B cell (primary cell): ENCODE results near the gene CADPS. TPM values are rescaled to one million over a fixed set of nuclear protein-coding genes. Genes with fewer than 3 reads are reported as not detected.

Source experiments
- ATAC-seq: fragments of 200-7000 bp; cut with Tn5 transposase; one replicate; pipeline ENCODE4 v1.10.0; 2021; ENCODE audit warnings: low read depth, mild to moderate bottlenecking, moderate number of reproducible peaks, moderate library complexity
- CTCF ChIA-PET: fragments of 350-600 bp; sonication (Branson Sonifier 250); formaldehyde crosslinking; loops from one replicate; lab custom pipeline; 2021; ENCODE audit warnings: antibody characterized with exemption, inconsistent platforms; lab: Charles Lee
- POLR2A ChIA-PET: fragments of 350-600 bp; sonication (Branson Sonifier 250); formaldehyde crosslinking; loops from one replicate; lab custom pipeline; 2021; ENCODE audit warnings: antibody characterized with exemption; lab: Charles Lee
- DNase-seq: peaks from one replicate; pipeline ENCODE4 v3.0.0; 2013
- H2AFZ ChIP-seq: 2 replicates; pipeline ENCODE4 v1.6.1; 2012; ENCODE audit warnings: mild to moderate bottlenecking, low read depth, low read length; ENCODE audit not compliant: insufficient read depth, poor library complexity, severe bottlenecking
- H3K27ac ChIP-seq, 2 donors: 1 replicate in 1 of 2; 2 replicates in 1 of 2; pipeline ENCODE4 v1.5.1; 2012 to 2013; ENCODE audit warnings: low read length in 2 of 2, mild to moderate bottlenecking in 2 of 2, moderate library complexity in 1 of 2
- H3K27me3 ChIP-seq, 4 experiments: fragments of 200-600 bp in 1 of 4; sonication (generic) in 1 of 4; replicated peaks in 1 of 4; 1 replicate in 2 of 4; 2 replicates in 2 of 4; pipeline versions ENCODE4 v1.6.1 to v1.7.0; 2013 to 2016; ENCODE audit warnings: low read length in 3 of 4, mild to moderate bottlenecking in 2 of 4, mixed read lengths in 1 of 4, moderate library complexity in 1 of 4; ENCODE audit not compliant: insufficient read depth in 4 of 4, control insufficient read depth in 3 of 4; ENCODE audit errors: control extremely low read depth in 1 of 4
- H3K36me3 ChIP-seq, 2 experiments: replicated peaks in 1 of 2; 1 replicate in 1 of 2; 2 replicates in 1 of 2; pipeline versions ENCODE4 v1.6.1 to v1.7.1; 2013; ENCODE audit warnings: low read length in 1 of 2; ENCODE audit not compliant: insufficient read depth in 2 of 2, control insufficient read depth in 1 of 2; ENCODE audit errors: control extremely low read depth in 1 of 2, extremely low read depth in 1 of 2
- H3K4me1 ChIP-seq, 2 donors: fragments of 200-600 bp in 1 of 2; sonication (generic) in 1 of 2; 1 replicate in 1 of 2; 2 replicates in 1 of 2; pipeline versions ENCODE4 v1.5.1 to v1.6.1; 2013 to 2017; ENCODE audit warnings: low read length in 2 of 2; ENCODE audit not compliant: control insufficient read depth in 2 of 2, insufficient read depth in 2 of 2
- H3K4me2 ChIP-seq: replicated peaks from 2 replicates; pipeline ENCODE3; 2012; ENCODE audit warnings: mild to moderate bottlenecking, low read depth, low read length; ENCODE audit not compliant: poor library complexity, severe bottlenecking
- H3K4me3 ChIP-seq, 5 experiments: fragments of 200-600 bp in 1 of 5; sonication (generic) in 1 of 5; 1 replicate in 3 of 5; 2 replicates in 2 of 5; pipeline versions ENCODE4 v1.5.1 to v1.7.0; 2011 to 2016; ENCODE audit warnings: low read length in 4 of 5, mild to moderate bottlenecking in 4 of 5, low read depth in 2 of 5, control low read depth in 1 of 5, moderate library complexity in 1 of 5; ENCODE audit not compliant: insufficient read depth in 1 of 5; ENCODE audit errors: control extremely low read depth in 1 of 5, extremely low read depth in 1 of 5
- H3K79me2 ChIP-seq: fragments of 200-600 bp; sonication (generic); one replicate; pipeline ENCODE4 v1.6.0; 2016; ENCODE audit warnings: low read length; ENCODE audit not compliant: control insufficient read depth, insufficient read depth
- H3K9ac ChIP-seq: fragments of 200-600 bp; sonication (generic); 2 replicates; pipeline ENCODE4 v1.6.1; 2017; ENCODE audit warnings: mild to moderate bottlenecking, low read length, moderate library complexity
- H3K9me3 ChIP-seq, 3 donors: one replicate each; pipeline versions ENCODE4 v1.6.1 to v1.7.1; 2013; ENCODE audit warnings: low read length in 2 of 3; ENCODE audit not compliant: control insufficient read depth in 2 of 3, insufficient read depth in 1 of 3; ENCODE audit errors: control extremely low read depth in 1 of 3
- H4K20me1 ChIP-seq: 2 replicates; pipeline ENCODE4 v1.6.0; 2012; ENCODE audit warnings: mild to moderate bottlenecking, low read length; ENCODE audit not compliant: insufficient read depth, control insufficient read depth, poor library complexity, severe bottlenecking
- H3K27ac Mint-ChIP-seq: one replicate; pipeline ENCODE4 v1.8.0; 2021; ENCODE audit warnings: mixed read lengths
- H3K27me3 Mint-ChIP-seq: one replicate; pipeline ENCODE4 v1.8.0; 2021; ENCODE audit warnings: mixed read lengths
- H3K4me1 Mint-ChIP-seq: one replicate; pipeline ENCODE4 v1.8.0; 2021; ENCODE audit warnings: mixed read lengths
- H3K4me3 Mint-ChIP-seq: one replicate; pipeline ENCODE4 v1.8.0; 2021; ENCODE audit warnings: mixed read lengths
- H3K9me3 Mint-ChIP-seq: one replicate; pipeline ENCODE4 v1.8.0; 2022; ENCODE audit warnings: mixed read lengths; ENCODE audit not compliant: insufficient read depth
- CTCF ChIP-seq: fragments of 200-600 bp; IDR thresholded peaks from one replicate; pipeline ENCODE4 v1.8.0; 2022; ENCODE audit warnings: antibody characterized with exemption, mild to moderate bottlenecking
- EZH2 ChIP-seq: IDR thresholded peaks from 2 replicates; pipeline ENCODE4 v1.6.1; 2012; ENCODE audit warnings: borderline replicate concordance, low read depth, mild to moderate bottlenecking, moderate library complexity, low read length; ENCODE audit not compliant: insufficient read depth, poor library complexity, severe bottlenecking
- WGBS: methylation state at CpG from one replicate; pipeline ENCODE4 v1.1.5; 2013; ENCODE audit warnings: missing lambda C conversion rate; ENCODE audit not compliant: insufficient coverage; 5-methylcytosine and 5-hydroxymethylcytosine counted together
- intact Hi-C: fragments of 100-400 bp; cut with micrococcal nuclease; formaldehyde crosslinking; loops from one replicate; pipeline ENCODE4 v1.10.0; 2022
- polyA plus RNA-seq: library from polyadenylated mRNA; depleted of rRNA; stranded (reverse); fragments of >200 nt; gene quantifications from 2 replicates; pipeline ENCODE4 v1.2.3, GENCODE V29; 2012
- total RNA-seq, 2 donors: library from RNA; stranded (reverse); fragments of 120-200 nt in 1 of 2; gene quantifications; 1 replicate in 1 of 2; 2 replicates in 1 of 2; pipeline versions ENCODE4 v1.2.3 to v1.2.4, GENCODE V29; 2013 to 2022

Gene CADPS
- total and polyA plus RNA-seq, 2 donors (not counting 1 experiment from before 2014, with no cell fraction given), result 0.16 to 0.22 TPM

DNA sequence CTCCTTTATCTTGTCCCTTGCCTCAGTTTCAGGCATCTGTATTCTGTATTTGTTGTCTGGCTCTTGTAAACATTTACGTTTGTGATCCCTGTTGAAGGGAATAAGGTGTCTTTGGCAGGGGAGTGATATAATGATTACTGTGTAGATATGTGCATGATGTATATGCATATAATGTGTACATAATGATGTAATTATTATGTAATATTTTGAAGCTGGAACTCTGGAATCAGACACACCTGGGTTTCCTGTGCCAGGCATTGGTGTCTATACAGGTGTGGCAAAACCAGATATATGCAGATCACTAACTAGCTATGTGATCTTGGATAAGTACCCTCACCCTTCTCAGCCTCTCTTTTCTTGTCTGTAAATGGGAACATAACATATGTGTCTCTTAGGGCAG lies 260.7 kb downstream of the CADPS start:
- H3K79me2 ChIP-seq, result no peaks in the 10 kb centered on the region
- ATAC-seq, result no peak
- peaks cover 10% of the 10 kb centered on the region for H3K27me3 Mint-ChIP-seq
- no peak overlapping the region for H3K4me3 Mint-ChIP-seq
- H3K4me1 Mint-ChIP-seq, result no peaks in the 10 kb centered on the region
- H3K9me3 ChIP-seq, result no peaks in the 10 kb centered on the region
- intact Hi-C loops, result no loop called here
- TF ChIP-seq EZH2 (no peak), CTCF (no peak)
- no peaks in the 10 kb centered on the region for H4K20me1 ChIP-seq
- H3K4me3 ChIP-seq, result no peak overlapping the region
- WGBS, result 100% methylated on average over 1 of the region's 1 CpG
- no peaks in the 10 kb centered on the region for H3K4me1 ChIP-seq
- peaks cover 0 to 3% (median 0%) of the 10 kb centered on the region in 4 experiments for H3K27me3 ChIP-seq
- H2AFZ ChIP-seq, result no peak overlapping the region
- H3K9me3 Mint-ChIP-seq, result no peaks in the 10 kb centered on the region
- H3K36me3 ChIP-seq, result no peaks in the 10 kb centered on the region
- no peak overlapping the region for H3K4me2 ChIP-seq
- no peak for DNase-seq
- H3K9ac ChIP-seq, result no peak overlapping the region
- CTCF ChIA-PET, result no interaction called here
- H3K27ac Mint-ChIP-seq, result no peak overlapping the region
- POLR2A ChIA-PET, result no interaction called here
- H3K27ac ChIP-seq, result no peak overlapping the region

- Histone ChIP-seq H3K4me1 (no peaks in the 10 kb centered on the region), H3K9me3 (peaks cover 0 to 7% (median 0%) of the 10 kb centered on the region in 3 donors), H3K4me2 (no peak overlapping the region), H3K27ac (no peak overlapping the region), H2AFZ (no peak overlapping the region), H3K36me3 (no peaks in the 10 kb centered on the region), H3K4me3 (no peak overlapping the region), H3K27me3 (peaks cover 0 to 3% (median 0%) of the 10 kb centered on the region in 4 experiments), H3K79me2 (no peaks in the 10 kb centered on the region), H4K20me1 (no peaks in the 10 kb centered on the region), H3K9ac (no peak overlapping the region)
- no peak overlapping the region for H3K4me3 Mint-ChIP-seq
- H3K4me1 Mint-ChIP-seq, result no peaks in the 10 kb centered on the region
- ChIA-PET POLR2A (no interaction called here), CTCF (no interaction called here)
- H3K27me3 Mint-ChIP-seq, result peaks cover 3% of the 10 kb centered on the region
- no peak for ATAC-seq
- no peak overlapping the region for H3K27ac Mint-ChIP-seq
- DNase-seq, result no peak
- no peak for TF ChIP-seq EZH2
- TF ChIP-seq CTCF, result no peak
- 100% methylated on average over 1 of the region's 3 CpGs for WGBS
- H3K9me3 Mint-ChIP-seq, result no peaks in the 10 kb centered on the region
- intact Hi-C loops, result no loop called here
Measured at GRCh38 chr3:62611541-62612240, 263.5 kb downstream of the CADPS start.
